ENCODE measurements around the gene PCLAF. TPM values are rescaled to one million over a fixed set of nuclear protein-coding genes. Genes with fewer than 3 reads are reported as not detected.
A peak's percentile ranks its signal among the peaks of the same experiment; 100 is the strongest.

Gene PCLAF
- total RNA-seq (2021; fragmentation: NEBNext Ultra II Directional; extraction: Animal tissue kit (Norgen Biotek cat#: 25700)), result 10 to 100 TPM; 23.8 to 67.2 (median 55.5) TPM
- long read RNA-seq, transcript PCLAF-201 (4 exons, 2,194 nt), result major isoform, 87 of 93 reads
- long read RNA-seq, transcript PCLAF-202 (3 exons, 911 nt), result minor isoform, 6 of 93 reads
- long read RNA-seq, partial matches to known transcripts, result 0 of 93 reads
- long read RNA-seq, other reads (novel, unspliced or antisense), result 0 of 93 reads

GRCh38 chr15:64381000-64381751 lies at the start of gene PCLAF:
Gene PCLAF, minus strand, starts transcription at chr15:64381441. Its CDS starts 70 bp downstream, at chr15:64381371.
- H3K36me3 Mint-ChIP-seq (ENCODE audit: low read depth), result no peaks in the 10 kb centered on the region
- no peaks in the 10 kb centered on the region for H3K9me3 Mint-ChIP-seq
- peak within 1 kb of the TSS; percentile 94 for H3K4me3 Mint-ChIP-seq
- H3K27me3 Mint-ChIP-seq (ENCODE audit: insufficient read depth), result no peaks in the 10 kb centered on the region; the same call in 1 of the 2 replicates
- DNase-seq, result peak; percentile 94
- TF ChIP-seq CTCF (IDR thresholded peaks at IDR 0.05), result no peak
- peaks cover 33% of the 10 kb centered on the region for H3K4me1 Mint-ChIP-seq (ENCODE audit: low read depth)
- peak within 1 kb of the TSS; percentile 79 for H3K27ac Mint-ChIP-seq

GRCh38 chr15:64430000-64430735 lies 48.9 kb upstream of the PCLAF start:
- no peaks in the 10 kb centered on the region for H3K9me3 Mint-ChIP-seq
- no peak for TF ChIP-seq CTCF (IDR thresholded peaks at IDR 0.05)
- peak overlapping the region; percentile 86 for H3K27ac Mint-ChIP-seq
- DNase-seq, result peak; percentile 71
- H3K27me3 Mint-ChIP-seq (ENCODE audit: insufficient read depth), result no peaks in the 10 kb centered on the region; the same call in 1 of the 2 replicates
- peaks cover 18% of the 10 kb centered on the region for H3K4me1 Mint-ChIP-seq (ENCODE audit: low read depth)
- H3K4me3 Mint-ChIP-seq, result peak overlapping the region; percentile 60; the same call in 1 of the 2 replicates
- H3K36me3 Mint-ChIP-seq (ENCODE audit: low read depth), result peaks cover 18% of the 10 kb centered on the region

GRCh38 chr15:64429448-64429847 lies 48.2 kb upstream of the PCLAF start:
- no peak for DNase-seq
- no peak overlapping the region; the same call in 1 of the 2 replicates for H3K4me3 Mint-ChIP-seq
- peaks cover 18% of the 10 kb centered on the region for H3K36me3 Mint-ChIP-seq (ENCODE audit: low read depth)
- no peak for TF ChIP-seq CTCF (IDR thresholded peaks at IDR 0.05)
- H3K4me1 Mint-ChIP-seq (ENCODE audit: low read depth), result peaks cover 18% of the 10 kb centered on the region
- no peaks in the 10 kb centered on the region for H3K9me3 Mint-ChIP-seq
- H3K27ac Mint-ChIP-seq, result peak overlapping the region; percentile 86
- H3K27me3 Mint-ChIP-seq (ENCODE audit: insufficient read depth), result no peaks in the 10 kb centered on the region; the same call in 1 of the 2 replicates

GRCh38 chr15:64426845-64427465 lies 45.7 kb upstream of the PCLAF start:
- Mint-ChIP-seq H3K4me3 (no peak overlapping the region), H3K27me3 (ENCODE audit: insufficient read depth) (no peaks in the 10 kb centered on the region), H3K4me1 (ENCODE audit: low read depth) (peaks cover 18% of the 10 kb centered on the region), H3K36me3 (ENCODE audit: low read depth) (peaks cover 20% of the 10 kb centered on the region), H3K27ac (no peak overlapping the region), H3K9me3 (no peaks in the 10 kb centered on the region)
- TF ChIP-seq CTCF (IDR thresholded peaks at IDR 0.05), result peak; percentile 70
- DNase-seq, result peak; percentile 46

GRCh38 chr15:64425221-64425620 lies 44.0 kb upstream of the PCLAF start:
- H3K36me3 Mint-ChIP-seq (ENCODE audit: low read depth), result peaks cover 15% of the 10 kb centered on the region; the same call in 1 of the 2 replicates

More at GRCh38 chr15:64425221-64425620, 44.0 kb upstream of the PCLAF start:
- TF ChIP-seq CTCF (IDR thresholded peaks at IDR 0.05), result no peak
- Mint-ChIP-seq H3K27me3 (ENCODE audit: insufficient read depth) (no peaks in the 10 kb centered on the region), H3K4me3 (no peak overlapping the region), H3K9me3 (no peaks in the 10 kb centered on the region), H3K4me1 (ENCODE audit: low read depth) (peaks cover 10% of the 10 kb centered on the region), H3K27ac (no peak overlapping the region)
- DNase-seq, result no peak
